OCI-LY3 (cell line): ENCODE data around the gene CENPK.

Experiments
- H2AFZ ChIP-seq: fragments of 200-600, 300-600 bp; shearing (Covaris generic); 2 replicates; pipeline ENCODE4 v1.6.0; 2014; ENCODE audit warnings: antibody characterized with exemption, low read depth, low read length
- H3K27ac ChIP-seq: fragments of 200-600, 300-600 bp; sonication (generic); 2 replicates; pipeline ENCODE4 v1.5.1; 2014; ENCODE audit warnings: mild to moderate bottlenecking, low read length, moderate library complexity, mixed read lengths
- H3K27me3 ChIP-seq: fragments of 200-600, 300-600 bp; sonication (generic); 2 replicates; pipeline ENCODE4 v1.6.1; 2014; ENCODE audit warnings: low read depth, low read length, mixed read lengths
- H3K36me3 ChIP-seq: fragments of 200-600, 300-600 bp; sonication (generic); replicated peaks from 2 replicates; pipeline ENCODE3; 2014; ENCODE audit warnings: low read depth, low read length, mixed read lengths
- H3K4me1 ChIP-seq: fragments of 300-600, 200-600 bp; sonication (generic); 2 replicates; pipeline ENCODE4 v1.6.1; 2014; ENCODE audit warnings: low read length, mixed read lengths
- H3K4me2 ChIP-seq: fragments of 200-600, 300-600 bp; sonication (generic); 2 replicates; pipeline ENCODE4 v1.6.1; 2014; ENCODE audit warnings: low read length, mixed read lengths
- H3K4me3 ChIP-seq: fragments of 300-600, 200-600 bp; sonication (generic); 2 replicates; pipeline ENCODE4 v1.5.1; 2014; ENCODE audit warnings: antibody characterized with exemption, mild to moderate bottlenecking, low read length, moderate library complexity
- H3K79me2 ChIP-seq: fragments of 300-600, 200-600 bp; shearing (Covaris generic); 2 replicates; pipeline ENCODE4 v1.6.1; 2014; ENCODE audit warnings: mild to moderate bottlenecking, low read length, mixed read lengths
- H3K9ac ChIP-seq: fragments of 300-600, 200-600 bp; shearing (Covaris generic); 2 replicates; pipeline ENCODE4 v1.6.0; 2014; ENCODE audit warnings: mild to moderate bottlenecking, low read length, moderate library complexity
- H3K9me3 ChIP-seq: fragments of 200-600, 300-600 bp; shearing (Covaris generic); 2 replicates; pipeline ENCODE4 v1.6.1; 2014; ENCODE audit warnings: low read length, mixed read lengths; ENCODE audit not compliant: insufficient read depth
- H4K20me1 ChIP-seq: fragments of 200-600, 300-600 bp; sonication (generic); 2 replicates; pipeline ENCODE4 v1.6.1; 2016; ENCODE audit warnings: low read length, mixed read lengths; ENCODE audit not compliant: insufficient read depth
- EZH2phosphoT487 ChIP-seq: fragments of 200-600 bp; shearing (Covaris generic); IDR thresholded peaks from 2 replicates; pipeline ENCODE4 v1.6.1; 2018; ENCODE audit warnings: antibody characterized with exemption, mixed run types, low read depth
- TF ChIP-seq, protein P1 (sequence below): fragments of 200-600, 300-600 bp; sonication (generic); IDR thresholded peaks from 2 replicates; pipeline ENCODE4 v1.5.1; 2014; ENCODE audit warnings: antibody characterized with exemption, low read length, low read depth

CENPK gene

DNA sequence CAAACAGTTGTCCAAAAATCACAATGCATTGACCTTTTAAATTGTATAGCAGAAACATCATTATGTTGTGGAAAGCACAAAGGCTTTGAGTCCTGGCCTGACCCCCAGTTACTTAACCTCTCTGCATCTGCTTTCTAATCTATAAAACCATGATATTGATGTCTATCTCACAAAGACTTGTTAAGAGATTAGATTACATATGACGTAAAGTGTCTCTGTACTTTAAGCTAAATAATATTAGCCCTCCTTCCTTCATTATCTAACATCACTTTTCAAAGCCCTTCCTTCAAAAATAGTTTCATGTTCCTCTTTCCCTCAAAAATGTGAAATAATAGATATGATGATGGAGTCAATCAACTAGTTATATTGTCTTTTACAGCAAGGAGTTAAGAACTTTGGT lies 84.6 kb downstream of the CENPK start:
- H3K9me3 ChIP-seq = no peaks in the 10 kb centered on the region
- no peaks in the 10 kb centered on the region for H3K79me2 ChIP-seq
- TF ChIP-seq EZH2phosphoT487 = no peak
- TF ChIP-seq, protein P1, sequence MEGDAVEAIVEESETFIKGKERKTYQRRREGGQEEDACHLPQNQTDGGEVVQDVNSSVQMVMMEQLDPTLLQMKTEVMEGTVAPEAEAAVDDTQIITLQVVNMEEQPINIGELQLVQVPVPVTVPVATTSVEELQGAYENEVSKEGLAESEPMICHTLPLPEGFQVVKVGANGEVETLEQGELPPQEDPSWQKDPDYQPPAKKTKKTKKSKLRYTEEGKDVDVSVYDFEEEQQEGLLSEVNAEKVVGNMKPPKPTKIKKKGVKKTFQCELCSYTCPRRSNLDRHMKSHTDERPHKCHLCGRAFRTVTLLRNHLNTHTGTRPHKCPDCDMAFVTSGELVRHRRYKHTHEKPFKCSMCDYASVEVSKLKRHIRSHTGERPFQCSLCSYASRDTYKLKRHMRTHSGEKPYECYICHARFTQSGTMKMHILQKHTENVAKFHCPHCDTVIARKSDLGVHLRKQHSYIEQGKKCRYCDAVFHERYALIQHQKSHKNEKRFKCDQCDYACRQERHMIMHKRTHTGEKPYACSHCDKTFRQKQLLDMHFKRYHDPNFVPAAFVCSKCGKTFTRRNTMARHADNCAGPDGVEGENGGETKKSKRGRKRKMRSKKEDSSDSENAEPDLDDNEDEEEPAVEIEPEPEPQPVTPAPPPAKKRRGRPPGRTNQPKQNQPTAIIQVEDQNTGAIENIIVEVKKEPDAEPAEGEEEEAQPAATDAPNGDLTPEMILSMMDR = no peak
- H4K20me1 ChIP-seq = no peaks in the 10 kb centered on the region
- H3K4me3 ChIP-seq = no peak overlapping the region
- H3K4me2 ChIP-seq = no peak overlapping the region
- no peak overlapping the region for H2AFZ ChIP-seq
- H3K27me3 ChIP-seq = no peaks in the 10 kb centered on the region
- H3K27ac ChIP-seq = no peak overlapping the region
- H3K4me1 ChIP-seq = peaks cover 15% of the 10 kb centered on the region
- no peaks in the 10 kb centered on the region for H3K36me3 ChIP-seq
- H3K9ac ChIP-seq = no peak overlapping the region

DNA sequence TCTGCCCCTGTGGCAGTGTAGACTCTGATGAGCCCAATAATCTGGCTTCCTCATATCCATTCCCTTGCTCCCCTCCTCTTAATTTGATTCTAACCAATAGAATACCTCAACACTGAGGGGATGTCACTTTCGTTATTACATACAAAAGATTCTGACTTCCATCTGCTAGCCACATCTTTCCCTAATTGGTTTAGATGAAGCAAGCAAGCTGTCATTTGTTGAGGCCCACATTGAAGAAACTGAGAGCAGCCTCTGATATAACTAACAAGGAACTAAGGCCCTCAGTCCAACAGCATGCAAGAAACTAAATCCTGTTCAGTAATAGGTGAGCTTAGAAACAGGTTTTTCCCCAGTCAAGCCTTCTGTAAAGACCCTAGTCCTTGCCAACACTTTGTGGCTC lies 87.1 kb downstream of the CENPK start:
- H4K20me1 ChIP-seq = no peaks in the 10 kb centered on the region
- H3K4me1 ChIP-seq = peaks cover 13% of the 10 kb centered on the region
- TF ChIP-seq, protein P1 = no peak
- H3K36me3 ChIP-seq = no peaks in the 10 kb centered on the region
- H3K9me3 ChIP-seq = no peaks in the 10 kb centered on the region
- H3K79me2 ChIP-seq = no peaks in the 10 kb centered on the region
- H3K9ac ChIP-seq = no peak overlapping the region
- H2AFZ ChIP-seq = no peak overlapping the region
- H3K4me3 ChIP-seq = no peak overlapping the region
- H3K4me2 ChIP-seq = no peak overlapping the region
- no peaks in the 10 kb centered on the region for H3K27me3 ChIP-seq
- H3K27ac ChIP-seq = no peak overlapping the region

DNA sequence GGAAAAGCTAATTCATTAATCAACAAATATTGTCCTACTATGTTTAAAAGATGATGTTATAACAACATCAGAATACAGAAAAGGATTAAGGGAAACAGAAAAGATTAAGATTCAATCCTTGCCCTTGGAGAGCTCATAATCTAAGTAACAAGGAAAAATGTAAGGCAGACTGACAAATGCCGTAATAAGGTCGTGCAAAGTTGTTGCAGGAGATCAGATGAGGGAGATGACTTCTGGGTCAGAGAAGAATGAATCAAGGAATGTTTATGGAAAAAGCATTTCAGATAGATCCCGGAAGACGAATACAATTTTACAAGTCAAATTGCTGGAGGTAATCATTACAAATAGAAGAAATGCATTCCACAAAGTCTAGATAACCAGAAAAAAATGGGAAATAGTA lies 87.6 kb downstream of the CENPK start:
- Histone ChIP-seq H3K36me3 (no peaks in the 10 kb centered on the region), H3K9me3 (no peaks in the 10 kb centered on the region), H3K4me3 (no peak overlapping the region), H3K4me1 (peaks cover 13% of the 10 kb centered on the region), H3K79me2 (no peaks in the 10 kb centered on the region), H2AFZ (no peak overlapping the region), H3K27ac (no peak overlapping the region), H4K20me1 (no peaks in the 10 kb centered on the region), H3K9ac (no peak overlapping the region), H3K4me2 (no peak overlapping the region), H3K27me3 (no peaks in the 10 kb centered on the region)
- TF ChIP-seq, protein P1 = no peak
- no peak for TF ChIP-seq EZH2phosphoT487

DNA sequence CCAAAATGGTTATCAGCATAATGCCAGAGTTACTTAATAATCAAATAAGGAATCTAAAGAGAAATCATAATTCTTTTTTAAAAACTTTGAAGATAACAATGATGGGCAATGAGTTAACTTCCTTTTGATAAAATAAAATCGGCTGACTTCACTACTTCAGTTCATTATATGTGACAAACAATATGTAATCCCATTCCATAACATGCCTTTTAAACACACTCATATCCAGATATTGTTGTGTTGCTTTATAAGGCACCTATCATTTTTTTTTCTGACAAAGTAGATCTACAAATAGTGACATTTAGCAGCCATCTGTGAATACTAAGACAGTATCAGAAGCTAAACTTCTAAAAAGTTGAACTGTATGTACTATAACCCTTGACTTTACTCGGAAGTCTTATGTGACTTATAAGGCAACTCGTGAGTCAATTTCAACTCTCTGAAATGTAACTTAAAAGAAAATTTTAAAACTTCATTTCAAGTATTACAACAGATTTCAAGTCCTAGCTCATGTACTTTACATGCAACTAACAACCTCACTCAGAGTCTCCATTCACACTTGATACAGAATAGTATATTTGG lies 88.7 kb downstream of the CENPK start:
- H3K4me2 ChIP-seq = no peak overlapping the region
- no peaks in the 10 kb centered on the region for H3K36me3 ChIP-seq
- no peaks in the 10 kb centered on the region for H4K20me1 ChIP-seq
- H3K79me2 ChIP-seq = no peaks in the 10 kb centered on the region
- H3K27ac ChIP-seq = no peak overlapping the region
- H2AFZ ChIP-seq = no peak overlapping the region
- peaks cover 5% of the 10 kb centered on the region; the same call in 1 of the 2 replicates for H3K4me1 ChIP-seq
- H3K9me3 ChIP-seq = no peaks in the 10 kb centered on the region
- no peak overlapping the region for H3K9ac ChIP-seq
- no peak overlapping the region for H3K4me3 ChIP-seq
- H3K27me3 ChIP-seq = no peaks in the 10 kb centered on the region
- no peak for TF ChIP-seq EZH2phosphoT487
- TF ChIP-seq, protein P1 = no peak
